NB4 (cell line): ENCODE results near the gene CHCHD10.
A peak's percentile ranks its signal among the peaks of the same experiment; 100 is the strongest.

Experiments
- DNase-seq: peaks from one replicate; pipeline ENCODE4 v3.0.0; 2010; ENCODE audit warnings: low read depth
- H3K4me3 ChIP-seq: one replicate; pipeline ENCODE4 v1.5.1; 2011; ENCODE audit warnings: mild to moderate bottlenecking, low read depth, low read length, moderate library complexity
- MYC ChIP-seq: IDR thresholded peaks from 2 replicates; pipeline ENCODE4 v1.6.1; 2011; ENCODE audit warnings: low read depth, low read length
- POLR2A ChIP-seq: IDR thresholded peaks from 2 replicates; pipeline ENCODE4 v1.6.1; 2011; ENCODE audit warnings: mild to moderate bottlenecking; ENCODE audit not compliant: insufficient read length; ENCODE audit errors: extremely low read depth
- TF ChIP-seq, protein P1 (sequence below): IDR thresholded peaks from 2 replicates; pipeline ENCODE4 v1.6.1; 2011; ENCODE audit warnings: low read depth, low read length
- TF ChIP-seq, protein P2 (sequence below): IDR thresholded peaks from one replicate; pipeline ENCODE4 v1.5.1; 2012; ENCODE audit warnings: low read depth, low read length

CHCHD10 gene

DNA sequence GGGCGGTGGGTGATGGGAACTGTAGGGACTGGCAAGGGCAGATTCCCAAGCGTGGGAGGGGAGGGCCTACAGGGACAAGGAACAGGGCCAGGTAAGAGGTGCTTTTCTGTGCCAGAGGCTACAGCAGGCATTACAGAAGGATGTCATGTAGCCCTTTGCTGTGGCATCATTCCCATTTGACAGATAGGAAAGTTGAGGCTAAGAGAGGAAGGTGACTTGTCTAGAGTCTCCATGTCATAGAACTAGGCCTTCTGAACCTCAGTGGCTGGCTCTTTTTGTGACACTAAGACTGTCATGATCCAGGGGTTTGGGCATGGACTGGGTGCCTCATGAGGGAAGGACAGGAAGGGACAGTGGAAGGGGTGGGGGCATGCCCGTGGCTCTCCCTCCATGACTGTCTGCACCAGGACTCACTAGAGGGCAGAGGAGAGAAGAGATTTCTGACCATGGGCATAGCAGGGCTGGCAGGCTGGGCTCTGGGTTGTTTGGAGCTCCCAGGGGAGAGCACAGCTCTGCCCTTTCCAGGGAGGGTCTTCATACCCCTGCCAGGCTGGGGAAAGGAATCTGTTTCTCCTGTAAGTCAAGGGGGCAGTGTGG lies 8.1 kb upstream of the CHCHD10 start:
- no peak for DNase-seq
- TF ChIP-seq, protein P1, sequence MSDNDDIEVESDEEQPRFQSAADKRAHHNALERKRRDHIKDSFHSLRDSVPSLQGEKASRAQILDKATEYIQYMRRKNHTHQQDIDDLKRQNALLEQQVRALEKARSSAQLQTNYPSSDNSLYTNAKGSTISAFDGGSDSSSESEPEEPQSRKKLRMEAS, result no peak
- TF ChIP-seq, protein P2, sequence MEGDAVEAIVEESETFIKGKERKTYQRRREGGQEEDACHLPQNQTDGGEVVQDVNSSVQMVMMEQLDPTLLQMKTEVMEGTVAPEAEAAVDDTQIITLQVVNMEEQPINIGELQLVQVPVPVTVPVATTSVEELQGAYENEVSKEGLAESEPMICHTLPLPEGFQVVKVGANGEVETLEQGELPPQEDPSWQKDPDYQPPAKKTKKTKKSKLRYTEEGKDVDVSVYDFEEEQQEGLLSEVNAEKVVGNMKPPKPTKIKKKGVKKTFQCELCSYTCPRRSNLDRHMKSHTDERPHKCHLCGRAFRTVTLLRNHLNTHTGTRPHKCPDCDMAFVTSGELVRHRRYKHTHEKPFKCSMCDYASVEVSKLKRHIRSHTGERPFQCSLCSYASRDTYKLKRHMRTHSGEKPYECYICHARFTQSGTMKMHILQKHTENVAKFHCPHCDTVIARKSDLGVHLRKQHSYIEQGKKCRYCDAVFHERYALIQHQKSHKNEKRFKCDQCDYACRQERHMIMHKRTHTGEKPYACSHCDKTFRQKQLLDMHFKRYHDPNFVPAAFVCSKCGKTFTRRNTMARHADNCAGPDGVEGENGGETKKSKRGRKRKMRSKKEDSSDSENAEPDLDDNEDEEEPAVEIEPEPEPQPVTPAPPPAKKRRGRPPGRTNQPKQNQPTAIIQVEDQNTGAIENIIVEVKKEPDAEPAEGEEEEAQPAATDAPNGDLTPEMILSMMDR, result no peak
- no peak for TF ChIP-seq POLR2A
- no peak for TF ChIP-seq MYC
- no peak overlapping the region for H3K4me3 ChIP-seq

DNA sequence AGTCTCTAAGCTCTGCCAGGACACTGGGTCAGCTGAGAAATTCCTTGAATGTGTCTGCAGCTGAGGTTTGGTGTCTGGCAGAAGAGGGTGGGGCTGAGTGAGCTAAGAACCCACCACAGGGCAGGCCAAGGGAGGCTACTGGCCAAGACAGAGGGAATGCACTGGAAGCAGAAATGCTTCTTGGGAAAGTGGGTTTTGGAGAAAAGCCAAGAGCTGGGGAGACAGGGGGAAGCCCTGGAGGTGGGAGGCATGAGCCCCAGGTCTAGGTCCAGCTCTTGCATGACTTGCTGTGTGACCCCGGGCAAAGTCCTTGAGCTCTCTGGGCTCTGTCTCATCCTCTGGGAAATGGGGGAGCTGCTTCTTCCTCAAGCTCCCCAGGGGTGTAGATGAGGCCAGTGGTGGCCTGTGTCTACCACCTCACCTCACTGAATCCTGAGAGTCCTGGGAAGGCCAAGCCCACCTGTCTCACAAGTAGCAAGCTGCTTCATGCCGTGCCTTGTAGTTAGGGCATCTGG lies 7.2 kb upstream of the CHCHD10 start:
- TF ChIP-seq, protein P1, result no peak
- no peak for TF ChIP-seq MYC
- TF ChIP-seq, protein P2, result no peak
- no peak for TF ChIP-seq POLR2A
- no peak overlapping the region for H3K4me3 ChIP-seq
- DNase-seq, result no peak

DNA sequence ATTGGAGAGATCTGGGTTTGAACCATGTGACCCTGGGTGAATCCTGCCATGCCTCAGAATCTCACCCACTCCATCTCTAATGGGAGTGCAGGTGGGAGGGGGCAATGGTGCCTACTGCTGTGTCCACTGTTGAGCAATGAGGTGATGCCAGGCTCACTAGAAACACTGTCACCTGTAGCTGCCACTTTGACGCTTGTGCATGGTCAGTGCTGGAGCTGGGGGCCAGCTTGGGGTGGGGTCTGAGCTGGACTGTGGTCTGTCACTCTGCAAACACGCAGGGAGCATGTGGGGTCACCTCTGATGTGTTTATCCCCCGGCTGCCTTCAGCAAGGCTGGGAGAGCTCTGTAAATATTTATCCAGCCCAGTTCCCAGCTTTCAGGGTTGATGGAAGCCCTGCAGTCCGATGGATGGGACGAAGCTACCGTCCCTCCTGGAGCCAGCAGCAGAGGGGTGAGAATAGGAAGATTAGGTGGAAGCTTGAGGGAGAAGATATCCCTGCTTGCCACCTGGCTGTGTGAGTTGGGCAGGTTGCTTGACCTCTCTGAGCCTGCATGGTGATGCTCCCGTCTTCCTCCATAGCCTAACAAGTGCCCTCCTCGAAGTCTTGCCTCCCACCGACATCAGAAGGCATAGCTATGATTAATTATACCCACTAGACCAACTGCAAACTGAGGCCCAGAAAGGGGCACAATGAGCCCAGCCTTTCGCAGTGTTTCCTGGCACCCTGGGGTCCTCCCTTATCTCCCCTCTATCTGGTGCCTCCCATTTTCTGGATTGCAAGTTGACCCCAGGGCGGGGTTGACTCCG lies 6.5 kb upstream of the CHCHD10 start:
- no peak for DNase-seq
- no peak for TF ChIP-seq MYC
- TF ChIP-seq, protein P1, result no peak
- TF ChIP-seq, protein P2, result no peak
- TF ChIP-seq POLR2A, result no peak
- H3K4me3 ChIP-seq, result no peak overlapping the region

DNA sequence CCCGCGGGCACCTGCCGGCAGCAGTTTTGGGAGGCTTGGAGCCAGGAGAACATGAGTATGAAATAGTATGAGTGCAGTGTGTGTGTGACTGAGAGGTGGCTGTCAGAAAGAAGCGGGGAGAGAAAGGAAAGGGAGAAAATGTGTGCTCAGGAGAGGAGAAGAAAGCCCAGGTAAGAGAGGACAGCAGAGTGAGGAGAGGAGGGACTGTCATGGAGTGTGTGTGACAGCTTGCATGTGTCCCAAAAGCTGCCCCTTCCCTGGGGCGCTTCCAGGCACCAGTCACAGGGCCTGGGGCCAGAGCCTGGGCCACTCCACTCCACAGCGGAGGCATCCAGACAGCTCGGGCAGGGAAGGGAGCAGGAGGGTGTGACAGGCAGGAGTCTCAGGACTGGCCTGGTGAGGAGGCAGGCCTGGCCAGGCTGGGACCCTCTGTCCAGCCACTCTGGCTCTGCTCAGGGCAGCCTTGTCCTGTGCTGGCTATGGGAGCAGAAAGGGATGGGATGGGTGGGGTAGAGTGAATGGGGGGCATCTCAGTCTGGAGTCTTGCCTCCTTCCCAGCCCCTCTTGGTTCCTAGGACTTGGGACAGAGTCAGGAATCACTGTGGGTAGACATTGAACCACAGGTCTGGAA lies 5.8 kb upstream of the CHCHD10 start:
- no peak for DNase-seq
- no peak overlapping the region for H3K4me3 ChIP-seq
- no peak for TF ChIP-seq MYC
- TF ChIP-seq, protein P1, result no peak
- TF ChIP-seq POLR2A, result no peak
- TF ChIP-seq, protein P2, result no peak

DNA sequence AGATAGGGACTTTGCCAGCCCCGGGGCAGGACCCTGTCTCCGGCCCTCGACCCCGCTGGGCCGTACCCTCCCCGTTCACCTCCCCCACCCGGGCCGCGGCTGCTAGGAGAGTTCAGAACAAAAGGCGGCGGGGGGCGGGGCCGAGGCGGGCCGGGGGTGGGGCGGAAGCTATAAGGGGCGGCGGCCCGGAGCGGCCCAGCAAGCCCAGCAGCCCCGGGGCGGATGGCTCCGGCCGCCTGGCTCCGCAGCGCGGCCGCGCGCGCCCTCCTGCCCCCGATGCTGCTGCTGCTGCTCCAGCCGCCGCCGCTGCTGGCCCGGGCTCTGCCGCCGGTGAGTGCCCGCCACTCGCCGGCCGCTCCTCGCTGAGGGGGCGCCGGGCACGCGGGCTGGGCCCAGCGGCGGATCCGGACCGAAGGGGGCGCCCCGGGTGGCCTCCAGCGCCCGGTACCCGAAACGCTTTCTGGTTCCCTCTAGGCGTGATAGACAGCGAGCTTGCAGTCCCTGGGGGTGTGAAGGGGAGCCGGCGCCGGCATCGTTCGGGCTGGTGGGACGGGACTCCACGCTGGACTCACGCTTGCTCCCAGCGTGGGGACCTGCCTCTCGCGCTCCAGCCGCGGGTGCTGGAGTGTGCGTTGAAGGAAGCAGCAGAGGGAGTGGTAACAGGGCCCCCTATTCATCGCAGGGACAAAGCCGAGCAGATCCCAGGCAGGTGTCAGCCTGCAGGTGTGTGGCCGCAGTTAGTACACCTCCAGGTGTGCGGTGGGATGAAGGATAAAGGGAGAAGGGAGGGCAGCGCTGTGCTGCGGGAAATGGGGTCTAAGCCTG lies 5.1 kb upstream of the CHCHD10 start, which contains the start of gene MMP11:
Gene MMP11 (plus strand): TSS at position 201 of the 825 bp plus-strand sequence. CDS start 22 bp downstream, at position 223.
- no peak within 1 kb of the TSS for H3K4me3 ChIP-seq
- TF ChIP-seq POLR2A (no peak), MYC (no peak)
- TF ChIP-seq, protein P1, result no peak
- TF ChIP-seq, protein P2, result no peak
- DNase-seq, result peak; percentile 46
